Fibroblast of skin of right quadriceps (primary cell): Measurements from ENCODE around the gene IMPACT.

Source experiments
- DNase-seq: peaks from one replicate; pipeline ENCODE4 v3.0.0-alpha.2; 2013

IMPACT gene, protein sequence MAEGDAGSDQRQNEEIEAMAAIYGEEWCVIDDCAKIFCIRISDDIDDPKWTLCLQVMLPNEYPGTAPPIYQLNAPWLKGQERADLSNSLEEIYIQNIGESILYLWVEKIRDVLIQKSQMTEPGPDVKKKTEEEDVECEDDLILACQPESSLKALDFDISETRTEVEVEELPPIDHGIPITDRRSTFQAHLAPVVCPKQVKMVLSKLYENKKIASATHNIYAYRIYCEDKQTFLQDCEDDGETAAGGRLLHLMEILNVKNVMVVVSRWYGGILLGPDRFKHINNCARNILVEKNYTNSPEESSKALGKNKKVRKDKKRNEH

DNA sequence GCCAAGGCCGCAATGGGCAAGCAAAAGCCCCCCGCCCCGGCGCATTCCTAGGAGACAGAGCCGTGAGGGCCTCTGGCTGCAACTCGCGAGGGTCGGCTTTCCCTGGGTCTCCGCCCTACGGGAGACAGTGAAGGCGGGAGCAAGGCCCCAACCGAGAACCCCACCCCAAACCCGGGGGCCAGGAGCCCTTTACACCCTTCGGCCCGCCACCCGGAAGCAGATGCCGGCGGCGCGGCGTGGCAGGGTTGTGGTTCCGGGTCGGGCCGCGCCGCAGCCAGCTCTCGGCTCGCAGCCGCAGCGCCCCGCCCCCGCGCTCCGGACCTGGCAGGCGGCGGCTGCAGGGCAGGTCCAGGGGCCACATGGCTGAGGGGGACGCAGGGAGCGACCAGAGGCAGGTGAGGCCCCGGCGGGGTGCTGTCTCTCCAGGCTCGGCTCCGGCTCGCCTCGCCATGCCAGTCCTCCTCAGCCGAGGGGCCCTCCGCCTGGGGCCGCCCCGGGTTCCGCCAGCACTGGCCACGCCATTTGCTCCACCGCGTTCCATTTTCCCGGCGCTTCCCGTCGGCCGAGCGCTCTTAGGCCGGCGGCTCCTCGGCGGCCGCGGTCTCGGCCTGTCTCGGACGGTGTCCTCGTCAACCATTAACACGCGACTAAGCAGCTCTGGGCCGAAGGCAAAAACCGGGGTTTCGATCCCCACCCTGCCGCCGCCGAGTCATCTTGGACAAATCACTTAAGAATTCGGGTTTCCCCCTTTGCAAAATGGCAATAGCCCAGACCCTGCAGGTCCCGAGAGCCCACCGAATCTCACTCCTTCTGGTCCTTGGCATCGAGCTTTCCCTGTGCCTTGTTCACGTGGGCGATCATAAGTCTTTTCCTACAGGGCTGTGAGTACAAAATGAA is at the start of gene IMPACT:
Gene IMPACT (plus strand): TSS at position 273 of the 897 bp plus-strand sequence. CDS start 87 bp downstream, at position 360.
- peak; percentile 87 for DNase-seq

DNA sequence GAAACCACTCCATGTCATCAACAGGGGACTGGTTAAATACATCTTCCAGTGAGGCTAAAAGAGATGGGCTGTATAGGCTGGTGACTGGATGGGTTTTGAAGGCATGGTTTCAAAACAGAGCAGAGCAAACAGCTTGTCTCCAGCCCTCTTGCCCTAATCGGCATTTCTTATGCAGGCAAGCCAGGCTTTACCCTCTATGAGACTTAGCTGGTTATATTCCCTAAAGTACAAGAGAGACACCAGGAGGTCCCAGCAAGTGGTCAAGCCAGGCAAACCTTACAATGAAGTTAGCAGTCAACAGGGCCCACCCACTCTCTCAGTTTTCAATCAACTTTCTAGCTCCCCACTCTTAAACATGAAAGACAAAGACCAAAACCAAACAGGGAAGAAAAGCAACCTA is 47.9 kb upstream of the IMPACT start:
- no peak for DNase-seq

GRCh38 chr18:24380163-24380747 is 46.2 kb upstream of the IMPACT start:
- no peak for DNase-seq

GRCh38 chr18:24381126-24381525 is 45.3 kb upstream of the IMPACT start:
- DNase-seq = no peak

DNA sequence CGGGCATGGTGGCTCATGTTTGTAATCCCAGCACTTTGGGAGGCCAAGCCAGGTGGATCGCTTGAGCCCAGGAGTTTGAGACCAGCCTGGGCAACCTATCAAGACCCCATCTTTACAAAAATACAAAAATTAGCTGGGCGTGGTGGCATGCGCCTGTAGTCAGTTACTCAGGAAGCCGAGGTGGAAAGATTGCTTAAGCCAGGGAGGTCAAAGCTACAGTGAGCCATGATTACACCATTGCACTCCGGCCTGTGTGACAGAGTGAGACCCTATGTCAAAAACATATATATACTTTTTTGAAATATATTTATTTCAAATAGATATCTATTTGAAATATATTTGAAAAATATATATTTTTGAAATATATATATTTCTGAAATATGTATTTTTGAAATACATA is 39.8 kb upstream of the IMPACT start:
- DNase-seq = no peak

DNA sequence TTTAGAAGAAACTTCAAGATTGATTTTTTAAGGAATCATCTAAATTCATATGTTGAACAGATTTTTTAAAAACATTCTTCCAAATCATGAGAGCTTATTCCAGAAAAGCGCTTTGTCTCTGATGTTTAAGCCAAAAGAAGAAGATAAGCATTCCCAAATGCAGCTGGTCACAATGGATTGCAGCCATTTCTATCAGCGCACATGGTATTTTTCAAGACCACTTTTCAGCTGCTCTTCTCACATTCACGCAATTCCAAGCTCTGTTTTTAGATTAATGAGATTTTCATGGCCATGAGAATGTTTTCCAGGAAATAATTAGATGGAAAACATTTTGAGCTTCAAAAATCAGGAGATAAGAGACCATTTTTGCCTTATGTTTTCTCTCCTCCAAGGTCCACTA is 37.5 kb upstream of the IMPACT start:
- DNase-seq = no peak

DNA sequence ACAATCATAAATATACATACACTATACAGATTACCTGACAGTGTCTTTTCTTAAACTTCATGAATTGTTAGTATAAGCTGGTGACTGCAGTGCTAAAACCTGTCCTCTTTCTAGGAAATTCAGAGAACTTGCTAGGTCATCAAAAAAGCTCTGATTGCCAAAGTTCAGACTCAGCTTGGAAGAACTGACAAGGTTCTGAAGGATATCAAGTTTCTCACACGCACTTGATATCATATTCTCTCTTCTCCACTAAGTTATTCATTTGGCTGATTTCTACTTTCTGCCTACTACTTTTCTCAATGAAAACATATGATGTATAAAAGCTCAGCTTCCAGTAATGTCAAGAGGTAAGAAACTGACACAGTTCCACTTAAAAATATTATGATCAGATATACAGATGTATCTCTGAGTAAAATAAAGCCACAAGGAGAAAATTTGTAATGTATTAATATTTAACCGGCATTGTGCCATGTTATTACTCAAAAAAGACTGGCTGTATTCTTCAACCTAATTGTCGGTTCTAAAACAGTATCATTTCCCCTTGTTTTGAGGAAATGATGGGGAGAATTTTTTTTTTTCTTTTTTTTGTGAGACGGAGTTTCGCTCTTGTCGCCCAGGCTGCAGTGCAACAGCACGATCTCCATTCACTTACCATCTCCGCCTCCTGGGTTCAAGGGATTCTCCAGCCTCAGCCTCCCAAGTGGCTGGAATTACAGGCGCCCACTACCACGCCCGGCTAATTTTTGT is 31.2 kb upstream of the IMPACT start:
- DNase-seq = peak; percentile 13

DNA sequence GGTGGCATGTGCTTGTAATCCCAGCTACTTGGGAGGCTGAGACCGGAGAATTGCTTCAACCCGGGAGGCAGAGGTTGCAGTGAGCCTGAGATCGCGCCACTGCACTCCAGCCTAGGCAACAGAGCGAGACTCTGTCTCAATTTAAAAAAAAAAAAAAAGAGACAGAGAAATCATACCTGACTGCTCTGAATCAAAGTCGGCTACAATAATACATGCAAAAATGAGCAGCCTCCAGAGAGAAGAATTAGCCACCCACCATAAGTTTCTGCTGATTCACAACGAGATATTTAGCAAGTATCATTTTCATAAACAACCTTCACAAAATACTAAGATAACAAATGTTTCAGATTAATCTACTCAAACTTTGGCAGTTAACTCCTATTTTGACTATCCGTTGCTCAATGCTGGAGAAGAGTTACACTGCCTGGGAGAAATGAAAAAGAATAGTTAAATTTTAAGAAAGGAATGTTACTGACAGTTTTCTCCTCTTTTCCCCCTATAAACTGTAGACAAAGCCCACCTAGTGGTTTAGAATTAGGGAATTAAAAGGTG is 30.3 kb upstream of the IMPACT start:
- DNase-seq = peak; percentile 14

DNA sequence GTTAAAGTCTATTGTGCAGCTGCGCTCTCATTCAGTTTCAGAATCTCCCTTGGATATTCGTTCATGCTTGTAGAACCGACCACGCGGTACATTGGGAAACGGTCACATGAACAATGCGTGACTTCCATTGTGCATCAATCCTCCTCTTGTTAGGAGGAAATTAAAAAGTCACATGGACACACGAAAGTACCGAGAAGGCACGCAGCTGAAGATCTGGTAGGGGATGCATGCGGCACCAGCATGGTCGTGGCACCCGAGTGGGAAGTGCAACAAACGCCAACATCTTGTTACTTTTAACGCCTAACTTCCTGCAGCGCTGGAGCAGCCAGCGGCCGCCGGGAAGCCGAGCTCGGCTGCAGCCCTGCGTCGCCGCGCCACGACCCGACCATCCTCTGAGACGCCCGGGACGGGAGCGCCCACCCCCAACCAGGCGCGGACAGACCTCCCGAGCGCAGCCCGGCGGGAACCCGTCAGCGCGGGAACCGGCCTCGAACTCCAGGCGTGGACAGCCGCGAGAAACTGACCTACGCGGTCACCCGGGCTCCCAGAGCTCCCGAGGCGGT is 29.3 kb upstream of the IMPACT start:
- peak; percentile 67 for DNase-seq

- peak; percentile 94 for DNase-seq
These were observed 28.6 kb upstream of the IMPACT start, which contains the start of gene OSBPL1A for GRCh38 chr18:24397694-24398368. Gene OSBPL1A, minus strand, starts transcription at chr18:24397824. Its CDS starts 20,291 bp downstream, at chr18:24377533.

- DNase-seq = peak; percentile 48
These were observed 27.9 kb upstream of the IMPACT start for GRCh38 chr18:24398540-24398939.

DNA sequence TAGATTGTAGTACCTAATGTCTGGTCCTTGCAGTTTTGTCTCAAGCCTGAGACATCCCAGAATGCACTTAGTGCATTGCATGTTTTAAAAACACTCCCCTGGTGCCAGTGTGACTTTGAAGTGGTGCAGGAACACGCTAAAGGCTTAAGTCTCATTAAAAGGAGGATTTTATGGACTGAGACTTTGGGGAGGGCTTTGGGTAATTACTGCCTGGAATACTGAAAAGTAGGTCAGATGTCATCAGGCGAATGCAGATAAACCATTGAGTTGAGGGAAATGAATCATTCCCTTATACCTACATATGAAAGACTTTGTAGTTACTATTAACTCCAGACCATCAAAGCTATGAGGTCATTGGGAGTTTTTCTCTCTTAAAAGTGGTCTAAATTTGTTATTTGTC is 25.9 kb upstream of the IMPACT start:
- DNase-seq = no peak

DNA sequence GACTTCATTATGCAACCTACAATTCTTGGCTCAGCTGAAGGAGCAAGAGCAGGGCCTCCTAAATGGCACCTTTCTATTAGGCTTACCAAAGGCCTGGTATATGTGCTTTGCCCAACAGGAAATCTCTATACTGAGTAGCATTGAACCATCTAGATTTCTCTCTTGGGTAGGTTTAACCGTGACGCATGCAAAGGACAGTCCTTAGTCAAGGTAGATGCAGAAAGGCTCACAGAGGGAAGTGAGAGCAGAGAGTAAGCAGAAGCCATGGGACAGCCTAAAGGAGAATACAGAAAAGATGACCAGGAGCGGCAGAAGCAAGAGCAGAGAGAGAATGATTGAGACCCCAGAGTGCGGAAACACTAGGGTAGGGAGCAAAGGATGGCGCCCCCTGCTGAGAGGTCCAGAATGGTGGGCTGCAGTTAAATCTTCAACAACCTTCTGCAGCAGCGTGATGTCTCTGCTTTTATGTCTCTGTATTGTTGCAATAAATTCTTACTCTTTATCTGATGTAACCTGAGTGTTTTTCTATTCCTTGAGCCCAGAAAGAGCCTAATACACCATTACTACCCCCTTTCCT is 24.2 kb upstream of the IMPACT start:
- no peak for DNase-seq

DNA sequence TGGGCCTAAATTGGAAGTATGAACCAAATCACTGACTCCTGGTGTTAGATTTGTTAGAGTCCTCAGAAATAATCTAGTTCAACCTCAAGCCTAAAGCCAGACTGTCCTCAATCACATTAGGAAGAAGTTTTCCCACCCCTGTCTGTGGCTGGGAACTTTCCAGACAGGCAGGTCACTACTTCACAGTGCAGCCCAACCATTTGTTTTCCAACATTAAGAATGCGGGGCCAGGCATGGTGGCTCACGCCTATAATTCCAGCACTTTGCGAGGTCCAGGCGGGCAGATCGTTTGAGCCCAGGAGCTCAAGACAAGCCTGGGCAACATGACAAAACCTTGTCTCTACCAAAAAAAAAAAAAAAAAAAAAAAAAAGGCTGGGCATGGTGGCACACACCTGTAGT is 23.4 kb upstream of the IMPACT start:
- no peak for DNase-seq

DNA sequence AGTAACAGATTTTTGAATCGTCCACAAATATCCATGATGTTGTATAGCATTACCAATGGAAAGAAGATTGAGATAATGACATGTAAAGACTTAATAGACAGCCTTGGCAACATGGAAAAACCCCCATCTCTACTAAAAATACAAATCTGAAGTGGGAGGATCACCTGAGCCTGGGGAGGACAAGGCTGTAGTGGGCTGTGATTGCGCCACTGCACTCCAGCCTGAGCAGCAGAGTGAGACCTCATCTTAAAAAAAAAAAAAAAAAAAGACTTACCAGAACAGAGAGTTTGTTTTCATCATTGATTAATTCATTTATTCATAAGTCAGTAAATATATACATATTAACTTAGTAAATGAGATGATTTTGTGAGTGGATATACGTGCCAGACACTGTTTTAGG is 21.9 kb upstream of the IMPACT start:
- DNase-seq = no peak

DNA sequence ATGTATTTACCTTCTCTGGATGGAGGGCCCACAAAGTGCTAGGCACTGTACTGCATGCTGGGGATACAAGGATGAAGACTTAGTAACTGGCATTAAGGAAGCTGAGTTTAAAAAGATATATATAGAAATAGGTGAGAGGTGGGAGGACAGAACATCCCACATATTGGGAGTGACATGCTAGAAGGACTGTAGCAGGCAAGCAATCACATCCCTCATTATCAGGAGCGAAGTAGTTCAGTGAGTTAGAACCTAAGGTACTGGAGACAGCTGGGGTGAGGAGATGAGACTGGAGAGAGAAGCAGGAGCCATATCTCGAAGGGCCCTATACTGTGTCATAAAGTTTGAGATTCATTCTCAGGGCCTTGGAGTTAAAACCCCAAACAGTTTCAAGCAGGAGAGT is 18.0 kb upstream of the IMPACT start:
- no peak for DNase-seq

DNA sequence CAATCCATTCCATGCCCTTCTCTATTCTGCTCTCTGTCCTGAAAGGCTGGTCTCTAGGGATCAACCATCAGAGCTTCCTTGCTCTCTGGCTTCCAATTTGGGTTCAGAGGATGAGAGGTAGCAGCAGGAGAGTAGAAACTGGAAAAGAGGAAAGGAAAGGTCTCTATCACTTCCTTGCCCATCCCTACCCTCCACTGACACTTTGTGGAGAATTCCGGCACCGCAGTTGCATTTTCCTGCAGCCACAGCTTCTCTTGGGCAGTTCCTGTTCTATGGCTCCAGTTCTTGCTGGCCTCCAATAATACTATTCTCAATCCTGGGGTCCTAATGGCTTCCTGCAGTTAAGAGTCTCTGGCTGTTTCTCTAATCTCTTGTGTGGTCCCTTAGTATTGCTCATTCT is 13.3 kb upstream of the IMPACT start:
- DNase-seq = no peak

- no peak for DNase-seq
These were observed 12.0 kb upstream of the IMPACT start for GRCh38 chr18:24414349-24415003.

DNA sequence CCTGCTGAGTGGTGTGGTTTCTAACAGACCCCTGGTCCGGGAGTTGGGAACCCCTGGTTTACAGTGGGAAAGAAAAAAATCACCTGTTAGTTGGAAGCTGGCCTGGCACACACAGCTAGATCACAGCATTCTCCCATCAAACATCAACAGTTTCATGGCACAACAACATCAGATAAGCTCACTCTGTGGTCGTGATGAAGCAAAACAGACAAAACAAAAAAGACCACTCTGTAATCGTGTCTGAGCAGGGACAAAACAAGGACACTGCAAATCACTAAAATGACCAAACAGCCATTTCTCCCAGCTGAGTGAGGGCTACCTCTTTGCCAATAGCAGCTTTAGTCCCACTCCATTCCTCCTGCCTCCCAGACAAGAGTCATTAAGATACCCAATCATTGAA is 9.0 kb upstream of the IMPACT start:
- DNase-seq = no peak

DNA sequence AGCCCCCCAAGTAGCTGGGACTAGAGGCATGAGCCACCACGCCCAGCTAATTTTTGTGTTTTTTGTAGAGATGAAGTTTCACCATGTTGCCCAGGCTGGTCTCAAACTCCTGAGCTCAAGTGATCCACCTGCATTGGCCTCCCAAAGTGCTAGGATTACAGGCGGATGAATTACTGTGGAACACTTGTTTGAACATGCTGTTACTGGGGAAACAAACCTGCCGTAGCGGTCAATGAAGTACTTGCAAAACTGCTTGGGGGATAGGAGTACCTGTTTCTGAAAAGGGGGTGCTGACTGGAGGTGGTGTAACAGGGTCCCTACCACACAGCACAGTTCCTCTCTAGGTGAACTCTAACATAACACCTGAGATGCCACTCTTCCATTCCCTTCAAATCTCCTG is 5.9 kb upstream of the IMPACT start:
- DNase-seq = no peak

GRCh38 chr18:24421831-24422230 is 4.6 kb upstream of the IMPACT start:
- no peak for DNase-seq
